Sigmoid colon (tissue), 7 donors: ENCODE data around the gene MSL3. TPM values are rescaled to one million over a fixed set of nuclear protein-coding genes. Genes with fewer than 3 reads are reported as not detected.

Source experiments
- DNase-seq: peaks from one replicate; pipeline ENCODE4 v3.0.0-alpha.2; 2019
- H3K27ac ChIP-seq, 4 donors: fragments of 200-600 bp; sonication (generic); one replicate each; pipeline ENCODE4 v1.5.1; 2016 to 2019; ENCODE audit warnings: mild to moderate bottlenecking in 1 of 4
- H3K27me3 ChIP-seq, 3 donors: fragments of 200-600 bp; sonication (generic); one replicate each; pipeline ENCODE4 v1.5.1; 2019; ENCODE audit warnings: mild to moderate bottlenecking in 1 of 3
- H3K36me3 ChIP-seq, 4 donors: fragments of 200-600 bp; sonication (generic); one replicate each; pipeline ENCODE4 v1.5.1; 2016 to 2019
- H3K4me1 ChIP-seq, 4 donors: fragments of 200-600 bp; sonication (generic); one replicate each; pipeline ENCODE4 v1.5.1; 2017 to 2019
- H3K4me3 ChIP-seq, 4 donors: fragments of 200-600 bp; sonication (generic); one replicate each; pipeline ENCODE4 v1.5.1; 2017 to 2019; ENCODE audit warnings: mild to moderate bottlenecking in 2 of 4, moderate library complexity in 1 of 4
- H3K9me3 ChIP-seq, 4 donors: fragments of 200-600 bp in 3 of 4; sonication (generic) in 3 of 4; one replicate each; pipeline versions ENCODE4 v1.5.1 to v1.6.1; 2013 to 2019
- CTCF ChIP-seq, 4 experiments: fragments of 450-650 bp in 3 of 4; fragments of 200-600 bp in 1 of 4; IDR thresholded peaks; one replicate each; pipeline ENCODE4 v1.5.1; 2016 to 2019; ENCODE audit warnings: antibody characterized with exemption in 4 of 4, mild to moderate bottlenecking in 3 of 4, moderate library complexity in 2 of 4
- EP300 ChIP-seq, 4 donors: sonication (generic); formaldehyde crosslinking; IDR thresholded peaks; one replicate each; pipeline ENCODE4 v1.6.1; 2017; ENCODE audit warnings: antibody characterized with exemption in 4 of 4
- POLR2A ChIP-seq, 2 donors: fragments of 450-650 bp; IDR thresholded peaks; one replicate each; pipeline ENCODE4 v1.6.1; 2016; ENCODE audit warnings: antibody characterized with exemption in 2 of 2, mild to moderate bottlenecking in 2 of 2, moderate library complexity in 2 of 2
- POLR2AphosphoS5 ChIP-seq, 4 donors: sonication (generic); formaldehyde crosslinking; IDR thresholded peaks; one replicate each; pipeline ENCODE4 v1.6.1; 2017; ENCODE audit warnings: antibody characterized with exemption in 4 of 4
- WGBS, 2 donors: extraction: QIAGEN DNeasy Blood & Tissue Kit; methylation state at CpG; one replicate each; pipeline ENCODE4 v1.1.7; 2013; 5-methylcytosine and 5-hydroxymethylcytosine counted together
- intact Hi-C: fragments of 100-400 bp; cut with DNase I; formaldehyde crosslinking; loops from one replicate; pipeline ENCODE4 v1.15.1; 2023
- polyA plus RNA-seq, 3 donors: library from polyadenylated mRNA; stranded (reverse); fragments of 200-250 nt; gene quantifications; one replicate each; pipeline ENCODE4 v1.2.3, GENCODE V29; 2013
- total RNA-seq, 4 donors: library from RNA; depleted of rRNA; stranded (reverse); fragments of >200 nt; gene quantifications; one replicate each; pipeline ENCODE4 v1.1.0, GENCODE V29; 2016
- donor health status: healthy with polysubstance abuse.
- donor health status: Bipolar disorder and iron deficiency.
- donor health status: healthy.

The MSL3 gene
- total and polyA plus RNA-seq, 7 donors: 16.8 to 49.9 (median 20.6) TPM

- Histone ChIP-seq H3K9me3 (no peaks in the 10 kb centered on the region), H3K4me1 (no peaks in the 10 kb centered on the region), H3K4me3 (no peak overlapping the region), H3K36me3 (no peaks in the 10 kb centered on the region), H3K27me3 (no peaks in the 10 kb centered on the region), H3K27ac (no peak overlapping the region)
- intact Hi-C loops: loop anchor here (10.0 kb wide), 1 partner anchor 376 kb away; no protein-coding TSS in a partner anchor
- TF ChIP-seq CTCF (IDR thresholded peaks at IDR 0.05) (no peak), POLR2AphosphoS5 (IDR thresholded peaks at IDR 0.05) (no peak), POLR2A (IDR thresholded peaks at IDR 0.05) (no peak), EP300 (IDR thresholded peaks at IDR 0.05) (no peak)
- DNase-seq: no peak
These were observed 6.8 kb upstream of the MSL3 start for GRCh38 chrX:11751261-11751660.

GRCh38 chrX:11753668-11754067 is 4.4 kb upstream of the MSL3 start:
- Histone ChIP-seq H3K4me1 (peaks cover 0 to 7% (median 0%) of the 10 kb centered on the region in 4 donors), H3K36me3 (no peaks in the 10 kb centered on the region), H3K27me3 (no peaks in the 10 kb centered on the region), H3K9me3 (no peaks in the 10 kb centered on the region), H3K4me3 (no peak overlapping the region), H3K27ac (no peak overlapping the region)
- DNase-seq: no peak
- WGBS, 2 donors: 93 to 97% methylated on average over 2 of the region's 2 CpGs
- TF ChIP-seq EP300 (IDR thresholded peaks at IDR 0.05) (no peak), CTCF (IDR thresholded peaks at IDR 0.05) (no peak), POLR2AphosphoS5 (IDR thresholded peaks at IDR 0.05) (no peak), POLR2A (IDR thresholded peaks at IDR 0.05) (no peak)
- intact Hi-C loops: loop anchor here (10.0 kb wide), 1 partner anchor 379 kb away; no protein-coding TSS in a partner anchor

- Histone ChIP-seq H3K27me3 (no peaks in the 10 kb centered on the region), H3K4me3 (no peak overlapping the region), H3K36me3 (no peaks in the 10 kb centered on the region), H3K9me3 (no peaks in the 10 kb centered on the region), H3K27ac (no peak overlapping the region), H3K4me1 (peaks cover 0 to 7% (median 0%) of the 10 kb centered on the region in 4 donors)
- 93 to 94% methylated on average over 18 of the region's 18 CpGs for WGBS, 2 donors
- intact Hi-C loops: loop anchor here (5.0 to 10.0 kb wide), 4 partner anchors 33 to 613 kb away; partner anchors contain the start of gene ARHGAP6
- no peak for DNase-seq
- no peak for TF ChIP-seq EP300 (IDR thresholded peaks at IDR 0.05)
- no peak for TF ChIP-seq CTCF (IDR thresholded peaks at IDR 0.05)
- no peak for TF ChIP-seq POLR2AphosphoS5 (IDR thresholded peaks at IDR 0.05)
- no peak for TF ChIP-seq POLR2A (IDR thresholded peaks at IDR 0.05)
These were observed 2.9 kb upstream of the MSL3 start for GRCh38 chrX:11754958-11755645.

- intact Hi-C loops: loop anchor here (5.0 to 10.0 kb wide), 4 partner anchors 33 to 613 kb away; partner anchors contain the start of gene ARHGAP6
- no peak for DNase-seq
- Histone ChIP-seq H3K27ac (no peak overlapping the region), H3K4me1 (peaks cover 0 to 13% (median 2%) of the 10 kb centered on the region in 4 donors), H3K36me3 (no peaks in the 10 kb centered on the region), H3K4me3 (no peak overlapping the region), H3K9me3 (no peaks in the 10 kb centered on the region), H3K27me3 (no peaks in the 10 kb centered on the region)
- 15 to 77% methylated on average over 2 of the region's 2 CpGs for WGBS, 2 donors
- no peak for TF ChIP-seq EP300 (IDR thresholded peaks at IDR 0.05)
- no peak for TF ChIP-seq POLR2A (IDR thresholded peaks at IDR 0.05)
- no peak for TF ChIP-seq CTCF (IDR thresholded peaks at IDR 0.05)
- no peak for TF ChIP-seq POLR2AphosphoS5 (IDR thresholded peaks at IDR 0.05)
These were observed 2.3 kb upstream of the MSL3 start for GRCh38 chrX:11755724-11756123.
